Measurements from ENCODE around the gene PELI3.

GRCh38 chr11:66465373-66466224 is 1.1 kb upstream of the PELI3 start:
- no peak for TF ChIP-seq CTCF (IDR thresholded peaks at IDR 0.05; ENCODE audit: poor library complexity, severe bottlenecking)
- no peak for TF ChIP-seq EP300 (conservative IDR thresholded peaks at IDR 0.05; ENCODE audit: poor library complexity, severe bottlenecking)
- no peak for TF ChIP-seq SMC3 (conservative IDR thresholded peaks at IDR 0.05; ENCODE audit: poor library complexity)
- no peak for TF ChIP-seq POLR2AphosphoS5 (IDR thresholded peaks at IDR 0.05)
- TF ChIP-seq RAD21 (conservative IDR thresholded peaks at IDR 0.05) = no peak
- no peak for TF ChIP-seq EZH2 (IDR thresholded peaks at IDR 0.05; ENCODE audit: borderline replicate concordance, insufficient read depth, low read length, poor library complexity, severe bottlenecking)
- TF ChIP-seq TAF1 (IDR thresholded peaks at IDR 0.05; ENCODE audit: low read depth) = no peak
- no peak for TF ChIP-seq MXI1 (conservative IDR thresholded peaks at IDR 0.05; ENCODE audit: poor library complexity, severe bottlenecking)
